ENCODE data around the gene NCR3LG1.
"Not testable (repeated sequence)": the region's sequence is repeated elsewhere in the genome, so short reads cannot be mapped to it uniquely, and the experiment has no call there.

NCR3LG1 gene

DNA sequence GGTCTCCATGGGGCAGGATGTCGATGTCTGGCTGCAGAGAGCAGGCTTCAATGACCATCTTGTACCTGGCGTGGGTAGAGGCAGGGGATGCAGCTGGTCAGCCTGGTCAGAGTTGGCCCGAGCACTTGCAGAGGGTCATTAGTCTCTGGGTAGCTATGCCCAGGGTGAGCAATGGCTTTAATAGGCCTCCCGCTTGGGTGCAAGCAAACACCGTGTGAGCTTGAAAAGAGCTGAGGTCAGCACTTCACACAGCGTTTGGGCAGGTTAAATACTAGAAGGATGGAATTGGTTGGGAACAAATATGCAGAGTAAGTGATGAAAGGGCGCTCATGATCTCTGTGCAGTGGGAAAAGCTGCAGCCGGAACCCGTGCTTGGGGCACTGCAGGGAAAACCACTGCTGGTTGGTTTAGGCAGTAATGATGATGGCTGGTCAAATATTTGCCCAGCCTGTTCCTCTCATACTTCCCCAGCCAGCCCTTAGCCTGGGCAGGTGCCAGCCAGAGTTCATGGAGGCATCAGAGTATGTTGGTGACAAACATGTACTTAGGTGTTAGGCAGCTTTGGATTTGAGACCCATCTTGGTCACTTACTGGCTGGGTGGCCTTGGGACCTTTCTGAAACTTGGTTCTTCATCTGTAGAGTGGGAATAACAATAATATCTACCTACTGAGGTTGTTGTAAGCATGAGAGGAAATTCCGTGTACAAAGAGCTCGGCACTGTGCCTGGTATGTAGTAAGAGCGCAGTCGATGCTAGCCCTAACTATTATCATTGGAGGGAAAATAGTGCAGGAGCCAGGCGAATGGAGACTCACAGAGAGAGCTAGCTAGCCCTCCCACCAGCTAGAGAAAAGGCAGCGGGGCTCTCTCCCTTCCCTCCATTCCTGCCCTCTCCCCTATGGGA is 62.1 kb downstream of the NCR3LG1 start:
- no peak for DNase-seq

DNA sequence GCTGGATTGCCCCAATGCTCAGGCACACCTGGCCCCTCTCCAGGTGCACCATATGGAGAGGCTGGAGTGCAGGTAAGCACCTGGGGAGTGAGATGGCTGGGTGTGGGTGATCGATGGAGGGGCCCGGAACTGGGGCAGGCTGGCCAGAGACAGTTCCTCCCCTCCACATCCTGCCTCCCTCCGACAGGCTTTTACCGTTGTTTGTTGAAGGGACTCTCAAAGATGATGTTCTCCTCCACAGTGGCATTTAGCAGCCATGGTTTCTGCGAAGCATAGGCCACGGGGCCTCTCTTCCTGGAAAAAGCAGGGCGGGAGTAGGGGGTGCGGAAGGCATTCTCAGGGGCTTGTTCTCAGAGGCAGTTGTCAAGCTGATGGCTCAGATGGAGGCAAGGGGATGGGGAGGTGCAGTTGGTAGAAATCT is 62.7 kb downstream of the NCR3LG1 start:
- DNase-seq = no peak

DNA sequence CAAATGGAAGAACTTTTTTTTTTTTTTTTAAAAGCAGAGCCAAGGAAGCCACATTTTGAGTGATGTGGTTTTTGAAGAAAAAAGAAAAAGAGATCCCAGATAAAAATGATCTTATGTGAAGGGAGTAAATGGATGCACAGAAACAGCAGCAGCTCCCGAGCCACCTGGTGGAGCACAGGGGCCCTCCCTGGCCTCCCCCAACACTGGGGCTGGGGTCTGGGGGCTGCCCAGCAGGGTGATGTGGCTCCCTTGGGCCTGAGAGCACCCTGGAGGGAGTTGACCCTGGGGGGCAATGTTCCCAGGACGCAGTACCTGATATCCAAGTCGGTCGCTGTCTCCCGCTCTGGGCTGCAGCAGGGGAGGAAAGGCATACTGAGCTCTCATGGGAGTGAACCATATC is 63.4 kb downstream of the NCR3LG1 start:
- DNase-seq = no peak

DNA sequence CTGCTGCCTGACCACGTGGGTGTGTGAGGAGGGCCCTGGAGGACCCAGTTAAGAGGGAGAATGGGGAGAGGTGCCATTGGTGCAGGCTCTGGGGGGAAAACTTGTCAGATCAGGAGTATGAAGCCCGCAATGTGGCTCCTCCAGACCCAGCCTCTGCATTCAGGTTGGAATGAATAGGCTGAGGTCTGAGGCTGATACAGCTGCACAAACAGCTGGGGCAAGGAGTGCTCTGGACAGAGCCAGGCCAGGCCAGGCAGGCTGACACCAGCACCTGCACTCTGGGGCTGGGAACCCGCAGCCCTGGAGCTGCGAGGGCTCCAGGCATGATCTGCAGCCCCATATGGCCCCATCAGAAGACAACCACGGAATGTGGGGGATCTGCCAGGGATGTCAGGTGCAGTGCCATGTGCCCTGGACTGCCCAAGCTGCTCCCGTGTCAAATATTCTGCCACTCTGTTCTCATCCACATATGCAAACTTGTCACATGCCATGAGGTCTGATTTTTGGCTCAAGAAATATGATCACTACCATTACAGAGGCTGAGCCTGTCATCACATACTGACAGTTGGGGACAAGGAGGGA is 64.0 kb downstream of the NCR3LG1 start:
- no peak for DNase-seq

DNA sequence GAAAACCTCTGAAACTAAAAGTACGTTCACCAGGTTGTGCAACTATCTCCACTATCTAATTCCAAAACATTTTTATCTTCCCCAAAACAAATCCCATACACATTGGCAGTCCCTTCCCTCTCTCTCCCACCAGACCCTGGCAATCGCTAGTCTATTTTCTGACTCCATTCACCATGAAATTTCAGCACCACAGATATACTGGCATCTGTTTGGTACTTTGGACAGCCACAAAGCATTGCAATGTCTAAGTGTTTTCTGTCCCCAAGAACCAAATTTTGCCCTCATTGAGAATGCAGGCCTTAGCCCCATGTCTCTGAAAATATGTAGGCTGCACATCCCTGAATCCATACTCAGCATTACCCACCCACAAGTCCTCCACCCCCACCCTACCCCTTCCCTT is 64.9 kb downstream of the NCR3LG1 start:
- DNase-seq = no peak

DNA sequence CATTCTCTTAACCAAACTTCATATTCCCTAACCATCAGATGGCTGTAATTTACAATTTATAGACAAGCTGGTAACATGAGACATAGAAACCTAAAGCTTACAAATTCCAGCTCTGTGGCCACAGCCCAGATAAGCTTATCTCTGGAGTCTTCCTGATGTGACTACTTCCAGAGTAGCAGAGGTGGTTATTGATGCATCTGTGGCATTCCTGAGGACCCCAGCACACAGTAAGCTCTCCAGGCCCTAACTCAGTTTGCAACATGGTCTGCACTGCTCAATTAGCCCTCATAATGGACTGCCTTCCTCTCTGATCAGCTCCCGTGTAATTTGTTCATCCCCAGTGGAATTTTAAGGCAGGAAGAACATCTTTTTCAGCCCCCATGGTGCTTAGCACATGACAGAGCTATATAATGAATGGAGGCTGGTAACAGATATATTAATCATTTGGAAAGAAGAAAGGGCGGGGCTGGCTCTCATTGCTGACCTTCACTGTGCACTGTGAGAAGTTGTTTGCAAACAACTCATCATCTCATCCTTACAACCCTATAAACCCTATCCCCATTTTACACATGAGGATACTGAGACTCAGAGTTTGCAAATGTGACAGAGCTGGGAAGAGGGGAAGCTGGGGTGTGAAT is 67.0 kb downstream of the NCR3LG1 start:
- DNase-seq = no peak

DNA sequence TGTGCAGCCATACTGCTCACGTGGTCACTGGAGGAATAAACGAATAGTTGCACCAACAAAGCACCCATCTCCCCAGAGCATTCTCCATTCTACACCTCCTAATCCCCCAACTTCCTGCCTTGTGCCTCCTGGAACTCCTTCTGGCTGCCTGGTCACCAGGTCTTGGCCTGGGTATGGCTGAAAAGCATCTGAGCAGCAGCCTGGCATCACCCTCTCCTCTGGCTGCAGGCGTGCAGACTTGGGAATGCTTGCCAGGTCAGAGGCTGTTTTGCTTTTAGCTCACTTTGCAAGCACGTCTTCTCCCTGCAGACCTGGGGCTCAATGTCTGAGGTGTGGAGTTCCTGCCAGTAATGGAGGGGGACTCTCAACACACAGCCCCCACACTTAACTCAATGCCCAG is 70.2 kb downstream of the NCR3LG1 start:
- DNase-seq = no peak

DNA sequence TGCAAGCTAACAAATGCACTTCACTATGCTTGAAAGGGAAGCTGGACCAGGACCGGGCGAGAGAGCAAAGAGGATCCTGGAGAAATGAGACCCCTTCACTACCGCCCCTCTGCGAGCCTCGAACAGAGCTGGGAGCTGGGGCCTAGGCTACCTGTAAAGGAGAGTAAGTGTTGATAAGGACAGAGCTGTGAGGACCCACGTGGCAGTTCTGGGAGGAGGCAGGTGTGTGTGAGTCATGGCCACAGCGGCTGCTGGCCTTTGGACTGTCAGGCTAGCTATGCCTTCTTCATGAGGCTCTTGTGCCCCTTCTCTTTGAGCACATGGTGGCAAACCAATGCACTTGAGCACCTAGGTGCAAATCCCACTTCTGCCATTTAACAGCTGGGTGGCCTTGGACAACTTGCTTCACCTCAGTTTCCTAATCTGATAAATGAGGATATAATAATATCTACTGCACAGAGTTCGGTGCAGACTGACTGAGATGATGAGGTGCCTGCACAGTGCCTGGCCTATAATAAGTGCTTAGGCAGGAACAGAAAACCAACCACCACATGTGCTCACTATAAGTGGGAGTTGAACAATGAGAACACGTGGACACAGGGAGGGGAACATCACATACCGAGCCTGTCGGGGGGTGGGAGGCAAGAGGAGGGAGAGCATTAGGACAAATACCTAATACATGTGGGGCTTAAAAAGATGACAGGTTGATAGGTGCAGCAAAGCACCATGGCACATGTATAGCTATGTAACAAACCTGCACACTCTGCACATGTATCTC is 72.1 kb downstream of the NCR3LG1 start:
- no peak for DNase-seq

DNA sequence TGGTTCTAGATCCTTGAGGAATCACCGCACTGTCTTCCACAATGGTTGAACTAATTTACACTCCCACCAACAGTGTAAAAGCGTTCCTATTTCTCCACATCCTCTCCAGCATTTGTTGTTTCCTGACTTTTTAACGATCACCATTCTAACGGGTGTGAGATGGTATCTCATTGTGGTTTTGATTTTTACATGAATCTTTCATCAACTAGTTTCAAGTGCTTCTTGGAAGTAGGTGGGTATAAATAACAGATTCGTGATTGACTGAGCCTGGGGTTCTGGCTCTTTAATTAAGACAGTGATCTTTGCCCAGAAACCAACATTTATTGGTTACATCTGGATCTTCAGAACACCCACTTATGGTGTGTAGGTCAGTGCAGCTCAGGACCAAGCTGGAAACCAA is 74.6 kb downstream of the NCR3LG1 start:
- not testable (repeated sequence) for DNase-seq

Measured in activated CD4-positive, CD25-positive, alpha-beta regulatory T cell (primary cell).